ENCODE data around the gene OR13C9.
"Not testable (repeated sequence)": the region's sequence is repeated elsewhere in the genome, so short reads cannot be mapped to it uniquely, and the experiment has no call there.

OR13C9 gene

GRCh38 chr9:104618104-104618503 lies at the start of gene OR13C9:
TSS of gene OR13C9 (minus strand) at chr9:104618204. CDS start at chr9:104618204, 0 bp downstream.
- no peak for DNase-seq

GRCh38 chr9:104658496-104659195 lies 40.6 kb upstream of the OR13C9 start:
- DNase-seq: no peak

- no peak for DNase-seq
Observed at GRCh38 chr9:104635456-104635855, 17.5 kb upstream of the OR13C9 start.

GRCh38 chr9:104633976-104634520 lies 16.0 kb upstream of the OR13C9 start:
- no peak for DNase-seq

- DNase-seq: not testable (repeated sequence)
Observed at GRCh38 chr9:104625964-104626363, 8.0 kb upstream of the OR13C9 start.

- DNase-seq: no peak
Observed at GRCh38 chr9:104617418-104617817, 586 bp downstream of the OR13C9 start.

- no peak for DNase-seq
Observed at GRCh38 chr9:104611213-104611612, 6.8 kb downstream of the OR13C9 start.

- DNase-seq: no peak
Observed at GRCh38 chr9:104608336-104608735, 9.7 kb downstream of the OR13C9 start.

- no peak for DNase-seq
Observed at GRCh38 chr9:104606152-104606551, 11.9 kb downstream of the OR13C9 start.

GRCh38 chr9:104605527-104605926 lies 12.5 kb downstream of the OR13C9 start, which contains the start of gene OR13C2:
TSS of gene OR13C2 (minus strand) at chr9:104605627. CDS start at chr9:104605627, 0 bp downstream.
- DNase-seq: not testable (repeated sequence)

- no peak for DNase-seq
Observed at GRCh38 chr9:104604801-104605200, 13.2 kb downstream of the OR13C9 start.

- not testable (repeated sequence) for DNase-seq
Observed at GRCh38 chr9:104599313-104599712, 18.7 kb downstream of the OR13C9 start, which contains the start of gene OR13C5. TSS of gene OR13C5 (minus strand) at chr9:104599413. CDS start at chr9:104599413, 0 bp downstream.

- not testable (repeated sequence) for DNase-seq
Observed at GRCh38 chr9:104598749-104599148, 19.3 kb downstream of the OR13C9 start.

GRCh38 chr9:104589626-104590025 lies 28.4 kb downstream of the OR13C9 start:
- DNase-seq: no peak

- no peak for DNase-seq
Observed at GRCh38 chr9:104586496-104587180, 31.4 kb downstream of the OR13C9 start.

GRCh38 chr9:104580562-104580961 lies 37.4 kb downstream of the OR13C9 start:
- DNase-seq: no peak

GRCh38 chr9:104577263-104577662 lies 40.7 kb downstream of the OR13C9 start:
- no peak for DNase-seq

- DNase-seq: no peak
Observed at GRCh38 chr9:104575456-104575855, 42.5 kb downstream of the OR13C9 start.

- DNase-seq: no peak
Observed at GRCh38 chr9:104572612-104573011, 45.4 kb downstream of the OR13C9 start.

- DNase-seq: no peak
Observed at GRCh38 chr9:104568868-104569267, 49.1 kb downstream of the OR13C9 start, which contains the start of gene OR13C8. TSS of gene OR13C8 (plus strand) at chr9:104569168. CDS start at chr9:104569168, 0 bp downstream.

Data from DMS79 treated with DMSO at 0.1 percent for 48 hours (cell line).